Vagina (tissue), 2 donors: ENCODE results near the gene TCF4. TPM values are rescaled to one million over a fixed set of nuclear protein-coding genes. Genes with fewer than 3 reads are reported as not detected.

ENCODE experiments used
- DNase-seq, 2 donors: peaks; one replicate each; pipeline ENCODE4 v3.0.0-alpha.2; 2017; ENCODE audit errors: extremely low spot score in 2 of 2
- H3K27ac ChIP-seq: fragments of 200-600 bp; sonication (generic); one replicate; pipeline ENCODE4 v1.5.1; 2019
- H3K27me3 ChIP-seq: fragments of 200-600 bp; sonication (generic); one replicate; pipeline ENCODE4 v1.5.1; 2019
- H3K36me3 ChIP-seq, 2 donors: fragments of 200-600 bp; sonication (generic); one replicate each; pipeline ENCODE4 v1.5.1; 2017 to 2019
- H3K4me1 ChIP-seq: fragments of 200-600 bp; sonication (generic); one replicate; pipeline ENCODE4 v1.5.1; 2019
- H3K4me3 ChIP-seq, 2 donors: fragments of 200-600 bp; sonication (generic); 1 replicate in 1 of 2; 2 replicates in 1 of 2; pipeline ENCODE4 v1.5.1; 2016 to 2019
- H3K9me3 ChIP-seq: fragments of 200-600 bp; sonication (generic); one replicate; pipeline ENCODE4 v1.5.1; 2019
- CTCF ChIP-seq, 3 experiments: fragments of 450-650 bp in 2 of 3; fragments of 200-600 bp in 1 of 3; sonication (generic) in 1 of 3; IDR thresholded peaks; one replicate each; pipeline ENCODE4 v1.5.1; 2017 to 2019; ENCODE audit warnings: antibody characterized with exemption in 3 of 3, mild to moderate bottlenecking in 2 of 3, moderate library complexity in 2 of 3
- POLR2A ChIP-seq, 2 donors: fragments of 450-650 bp; IDR thresholded peaks; one replicate each; pipeline ENCODE4 v1.6.1; 2017; ENCODE audit warnings: antibody characterized with exemption in 2 of 2, mild to moderate bottlenecking in 2 of 2, moderate library complexity in 2 of 2
- POLR2AphosphoS5 ChIP-seq, 2 donors: sonication (generic); formaldehyde crosslinking; IDR thresholded peaks; one replicate each; pipeline ENCODE4 v1.9.0; 2017; ENCODE audit warnings: antibody characterized with exemption in 2 of 2, mild to moderate bottlenecking in 2 of 2, low read depth in 1 of 2; ENCODE audit not compliant: insufficient read depth in 1 of 2
- intact Hi-C: fragments of 100-400 bp; cut with DNase I; formaldehyde crosslinking; loops from one replicate; pipeline ENCODE4 v1.15.1; 2023
- total RNA-seq: library from RNA; depleted of rRNA; stranded (reverse); fragments of >200 nt; gene quantifications from one replicate; pipeline ENCODE4 v1.2.3, GENCODE V29; 2016

TCF4 gene
- total RNA-seq, 1 donor from 2014 or later = 105 TPM

GRCh38 chr18:55406451-55406991 is 181.5 kb downstream of the TCF4 start:
- TF ChIP-seq POLR2AphosphoS5 (IDR thresholded peaks at IDR 0.05; ENCODE audit: insufficient read depth in 1 of 2, low read depth in 1 of 2) (no peak), POLR2A (IDR thresholded peaks at IDR 0.05) (no peak), CTCF (IDR thresholded peaks at IDR 0.05) (no peak)
- no peaks in the 10 kb centered on the region for H3K27me3 ChIP-seq
- intact Hi-C loops = no loop called here
- peak overlapping the region; percentile 26 to 37 for H3K4me3 ChIP-seq
- H3K27ac ChIP-seq = peak overlapping the region; percentile 85
- no peaks in the 10 kb centered on the region for H3K36me3 ChIP-seq
- H3K4me1 ChIP-seq = peaks cover 45% of the 10 kb centered on the region
- DNase-seq = no peak
- no peaks in the 10 kb centered on the region for H3K9me3 ChIP-seq

GRCh38 chr18:55405893-55406406 is 182.0 kb downstream of the TCF4 start:
- no peak for DNase-seq
- intact Hi-C loops = no loop called here
- peaks cover 51% of the 10 kb centered on the region for H3K4me1 ChIP-seq
- no peaks in the 10 kb centered on the region for H3K36me3 ChIP-seq
- TF ChIP-seq POLR2A (IDR thresholded peaks at IDR 0.05) = no peak
- TF ChIP-seq CTCF (IDR thresholded peaks at IDR 0.05) = no peak
- TF ChIP-seq POLR2AphosphoS5 (IDR thresholded peaks at IDR 0.05; ENCODE audit: insufficient read depth in 1 of 2, low read depth in 1 of 2) = peak; percentile 8 to 74
- no peaks in the 10 kb centered on the region for H3K27me3 ChIP-seq
- H3K27ac ChIP-seq = peak overlapping the region; percentile 85
- H3K4me3 ChIP-seq = peak overlapping the region; percentile 26 to 37
- no peaks in the 10 kb centered on the region for H3K9me3 ChIP-seq

DNA sequence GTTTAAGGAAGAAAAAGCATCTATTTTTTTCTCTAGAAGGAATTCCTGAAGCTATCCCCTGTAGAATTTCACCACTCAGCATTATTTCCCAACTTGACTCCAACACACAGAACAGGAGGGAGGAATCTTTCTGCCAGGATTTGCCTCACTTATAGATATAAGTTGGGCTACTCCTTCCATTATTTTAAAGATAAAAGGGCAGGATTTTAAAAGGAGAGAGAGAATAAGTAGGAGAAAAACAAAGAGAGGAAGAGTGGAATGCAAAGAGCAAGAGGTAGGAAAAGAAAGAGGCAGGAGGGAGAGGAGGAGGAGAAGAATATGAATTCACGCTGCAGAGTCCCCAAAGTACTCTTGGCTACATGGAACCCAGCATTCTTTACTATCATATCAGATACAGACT is 182.5 kb downstream of the TCF4 start:
- Histone ChIP-seq H3K27ac (peak overlapping the region; percentile 85), H3K4me1 (peaks cover 52% of the 10 kb centered on the region), H3K36me3 (no peaks in the 10 kb centered on the region), H3K4me3 (no peak overlapping the region), H3K27me3 (no peaks in the 10 kb centered on the region), H3K9me3 (no peaks in the 10 kb centered on the region)
- intact Hi-C loops = no loop called here
- no peak for TF ChIP-seq POLR2A (IDR thresholded peaks at IDR 0.05)
- TF ChIP-seq POLR2AphosphoS5 (IDR thresholded peaks at IDR 0.05; ENCODE audit: insufficient read depth in 1 of 2, low read depth in 1 of 2) = no peak
- TF ChIP-seq CTCF (IDR thresholded peaks at IDR 0.05) = no peak
- DNase-seq = no peak

DNA sequence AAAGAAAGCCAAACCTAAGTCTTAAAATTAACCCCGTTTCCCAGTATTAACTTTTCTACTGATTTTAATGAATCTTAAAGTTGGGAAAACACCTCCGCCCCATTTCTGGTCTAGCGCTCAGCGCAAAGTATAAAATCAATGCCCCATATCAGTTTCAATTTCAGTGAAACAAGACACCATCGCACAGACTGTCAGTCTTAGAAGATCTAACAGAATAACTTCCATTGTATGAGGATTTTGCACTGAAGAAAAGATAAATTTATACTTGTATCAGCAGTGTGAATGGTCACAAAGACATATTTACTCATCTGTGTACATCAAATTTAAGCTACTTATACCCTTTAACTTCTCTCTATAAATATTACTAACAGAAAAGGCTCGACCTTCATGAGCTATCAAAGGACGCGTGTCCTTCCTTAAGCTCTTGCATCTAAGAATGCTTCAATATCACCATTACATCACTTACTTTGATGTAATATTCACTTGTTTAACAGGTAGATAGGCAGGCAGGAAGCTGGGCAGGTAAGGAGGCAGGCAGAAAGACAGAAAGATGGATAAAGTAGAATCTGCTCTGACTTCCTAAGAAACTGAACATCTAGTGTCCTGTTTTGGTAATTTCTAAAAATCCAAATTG is 183.0 kb downstream of the TCF4 start:
- no peak for TF ChIP-seq POLR2AphosphoS5 (IDR thresholded peaks at IDR 0.05; ENCODE audit: insufficient read depth in 1 of 2, low read depth in 1 of 2)
- no peak for TF ChIP-seq CTCF (IDR thresholded peaks at IDR 0.05)
- TF ChIP-seq POLR2A (IDR thresholded peaks at IDR 0.05) = no peak
- Histone ChIP-seq H3K27me3 (no peaks in the 10 kb centered on the region), H3K27ac (peak overlapping the region; percentile 85), H3K4me1 (peaks cover 54% of the 10 kb centered on the region), H3K36me3 (no peaks in the 10 kb centered on the region), H3K9me3 (no peaks in the 10 kb centered on the region), H3K4me3 (no peak overlapping the region)
- intact Hi-C loops = loop anchor here (5.0 kb wide), 1 partner anchor 83 kb away; no protein-coding TSS in a partner anchor
- no peak for DNase-seq
